HepG2 (cell line): ENCODE data around the gene ARPC1B. TPM values are rescaled to one million over a fixed set of nuclear protein-coding genes. Genes with fewer than 3 reads are reported as not detected.

ENCODE experiments used
- AGO2 ChIP-seq: fragments of 200-400 bp; formaldehyde crosslinking; optimal IDR thresholded peaks from 2 replicates; pipeline ENCODE3; 2017; ENCODE audit warnings: mild to moderate bottlenecking, low read depth, low read length, moderate library complexity
- ATAD3A ChIP-seq: sonication (generic); formaldehyde crosslinking; IDR thresholded peaks from 2 replicates; pipeline ENCODE4 v1.4.0; 2020; ENCODE audit warnings: missing genetic modification reagents
- ATRX ChIP-seq: sonication (generic); formaldehyde crosslinking; IDR thresholded peaks from 2 replicates; pipeline ENCODE4 v1.4.0; 2020; ENCODE audit warnings: missing genetic modification reagents, borderline replicate concordance
- CBX1 ChIP-seq: IDR thresholded peaks from one replicate; pipeline ENCODE4 v1.6.1; 2016; ENCODE audit warnings: antibody characterized with exemption, low read depth
- CC2D1A ChIP-seq: sonication (generic); formaldehyde crosslinking; IDR thresholded peaks from 2 replicates; pipeline ENCODE4 v1.8.1; 2023; ENCODE audit warnings: mild to moderate bottlenecking, missing genetic modification reagents
- GATAD2A ChIP-seq: IDR thresholded peaks from 2 replicates; pipeline ENCODE4 v1.6.1; 2016
- HHEX ChIP-seq: IDR thresholded peaks from 2 replicates; pipeline ENCODE4 v1.6.1; 2016; ENCODE audit warnings: control low read depth
- KDM4B ChIP-seq: sonication (generic); formaldehyde crosslinking; IDR thresholded peaks from 2 replicates; pipeline ENCODE4 v1.4.0; 2020; ENCODE audit warnings: missing genetic modification reagents
- NONO ChIP-seq, 2 experiments: fragments of 450-650 bp in 1 of 2; sonication (generic) in 1 of 2; formaldehyde crosslinking in 1 of 2; IDR thresholded peaks in 1 of 2; conservative IDR thresholded peaks in 1 of 2; 2 replicates each; pipeline versions ENCODE4 v1.6.1 to v1.8.0; 2017 to 2022; ENCODE audit warnings: mild to moderate bottlenecking in 1 of 2, missing genetic modification reagents in 1 of 2, moderate library complexity in 1 of 2
- PRPF4 ChIP-seq: fragments of 200-400 bp; formaldehyde crosslinking; IDR thresholded peaks from 2 replicates; pipeline ENCODE4 v1.6.1; 2016; ENCODE audit warnings: low read length, low read depth; ENCODE audit not compliant: poor library complexity, severe bottlenecking
- TIGD3 ChIP-seq: sonication (generic); formaldehyde crosslinking; IDR thresholded peaks from 2 replicates; pipeline ENCODE4 v1.5.1; 2020; ENCODE audit warnings: mild to moderate bottlenecking, missing genetic modification reagents, borderline replicate concordance
- TSC22D2 ChIP-seq: sonication (generic); formaldehyde crosslinking; IDR thresholded peaks from 2 replicates; pipeline ENCODE4 v1.5.1; 2020; ENCODE audit warnings: missing genetic modification reagents, mild to moderate bottlenecking, borderline replicate concordance
- ZBTB26 ChIP-seq: IDR thresholded peaks from 2 replicates; pipeline ENCODE4 v1.6.1; 2016; ENCODE audit warnings: missing compliant biosample characterization, missing genetic modification reagents, borderline replicate concordance
- ZNF446 ChIP-seq: sonication (generic); formaldehyde crosslinking; IDR thresholded peaks from 2 replicates; pipeline ENCODE4 v1.5.0; 2020; ENCODE audit warnings: mild to moderate bottlenecking, missing genetic modification reagents
- ZNF549 ChIP-seq: sonication (generic); formaldehyde crosslinking; IDR thresholded peaks from 2 replicates; pipeline ENCODE4 v1.5.0; 2020; ENCODE audit warnings: missing genetic modification reagents
- ZNF557 ChIP-seq: sonication (generic); formaldehyde crosslinking; IDR thresholded peaks from 2 replicates; pipeline ENCODE4 v1.4.0; 2020; ENCODE audit warnings: missing genetic modification reagents
- ZNF652 ChIP-seq: IDR thresholded peaks from 2 replicates; pipeline ENCODE4 v1.6.1; 2016; ENCODE audit warnings: low read depth, borderline replicate concordance
- ZNF678 ChIP-seq: sonication (generic); formaldehyde crosslinking; IDR thresholded peaks from 2 replicates; pipeline ENCODE4 v1.4.0; 2020; ENCODE audit warnings: mild to moderate bottlenecking, missing genetic modification reagents
- ZNF687 ChIP-seq: sonication (generic); formaldehyde crosslinking; IDR thresholded peaks from 2 replicates; pipeline ENCODE4 v1.5.1; 2020; ENCODE audit warnings: mild to moderate bottlenecking, missing genetic modification reagents, moderate library complexity
- ZNF747 ChIP-seq: sonication (generic); formaldehyde crosslinking; IDR thresholded peaks from 2 replicates; pipeline ENCODE4 v1.8.1; 2023; ENCODE audit warnings: missing genetic modification reagents, mild to moderate bottlenecking, borderline replicate concordance
- ZNF776 ChIP-seq: sonication (generic); formaldehyde crosslinking; IDR thresholded peaks from 2 replicates; pipeline ENCODE4 v1.4.0; 2020; ENCODE audit warnings: mild to moderate bottlenecking, missing genetic modification reagents
- polyA plus RNA-seq, 8 experiments: library from polyadenylated mRNA; depleted of rRNA in 3 of 8; stranded (reverse) in 7 of 8; unstranded in 1 of 8; fragments of >200 nt; fragmentation: Illumina TruSeq in 4 of 8; extraction: Trizol in 4 of 8; gene quantifications; 2 replicates each; pipeline versions ENCODE4 v1.2.1 to v1.2.3, GENCODE V29; 2011 to 2016; ENCODE audit warnings: low read depth in 4 of 8, missing spikeins in 1 of 8, mixed read lengths in 1 of 8; ENCODE audit not compliant: insufficient read depth in 1 of 8
- total RNA-seq, 5 experiments: library from RNA; depleted of rRNA; stranded (reverse); fragments of >200 nt; fragmentation: Illumina TruSeq; extraction: Trizol; gene quantifications; 2 replicates each; pipeline ENCODE4 v1.2.3, GENCODE V29; 2016; ENCODE audit warnings: low read depth in 1 of 5

Gene ARPC1B
- total and polyA plus RNA-seq, 2 of the 13 experiments (the other 11 are each of a cell fraction or from before 2014, with no cell fraction given) = 72.9 to 89.1 TPM

- TF ChIP-seq ZNF687 (CRISPR knock-in tag) (peak; percentile 61), NONO (IDR thresholded peaks at IDR 0.05) (no peak), NONO (CRISPR knock-in tag; conservative IDR thresholded peaks at IDR 0.05) (peak; percentile 65; the same call in 1 of the 2 replicates), GATAD2A (CRISPR knock-in tag) (peak; percentile 70), HHEX (CRISPR knock-in tag) (no peak), ATAD3A (CRISPR knock-in tag) (no peak), ATRX (CRISPR knock-in tag) (no peak), CBX1 (no peak), ZNF747 (CRISPR knock-in tag) (peak; percentile 47; the same call in 1 of the 2 replicates), ZNF446 (no peak), CC2D1A (no peak), ZNF652 (CRISPR knock-in tag) (no peak), ZNF678 (no peak), TSC22D2 (CRISPR knock-in tag) (no peak), ZNF557 (CRISPR knock-in tag) (no peak), KDM4B (CRISPR knock-in tag) (no peak), ZNF549 (CRISPR knock-in tag) (no peak), AGO2 (no peak), TIGD3 (CRISPR knock-in tag) (no peak), PRPF4 (no peak), ZNF776 (CRISPR knock-in tag) (no peak), ZBTB26 (CRISPR knock-in tag) (peak; percentile 59; the same call in 1 of the 2 replicates)
These were observed 2.0 kb upstream of the ARPC1B start (continued) for GRCh38 chr7:99372275-99373090.
